Measurements from ENCODE around the gene USB1. TPM values are rescaled to one million over a fixed set of nuclear protein-coding genes. Genes with fewer than 3 reads are reported as not detected.

The USB1 gene
- total RNA-seq, 1 experiment from 2014 or later = 52.9 TPM

- Histone ChIP-seq H3K36me3 (no peaks in the 10 kb centered on the region), H3K9me3 (replicated peaks) (no peaks in the 10 kb centered on the region), H3K4me3 (no peak overlapping the region), H3K27ac (no peak overlapping the region), H3K27me3 (replicated peaks) (no peaks in the 10 kb centered on the region), H3K4me1 (replicated peaks) (no peaks in the 10 kb centered on the region)
- no peak for DNase-seq (ENCODE audit: low read depth in 1 of 2, low spot score in 2 of 2)
These were observed 42.5 kb downstream of the USB1 start for GRCh38 chr16:58043571-58044155.

DNA sequence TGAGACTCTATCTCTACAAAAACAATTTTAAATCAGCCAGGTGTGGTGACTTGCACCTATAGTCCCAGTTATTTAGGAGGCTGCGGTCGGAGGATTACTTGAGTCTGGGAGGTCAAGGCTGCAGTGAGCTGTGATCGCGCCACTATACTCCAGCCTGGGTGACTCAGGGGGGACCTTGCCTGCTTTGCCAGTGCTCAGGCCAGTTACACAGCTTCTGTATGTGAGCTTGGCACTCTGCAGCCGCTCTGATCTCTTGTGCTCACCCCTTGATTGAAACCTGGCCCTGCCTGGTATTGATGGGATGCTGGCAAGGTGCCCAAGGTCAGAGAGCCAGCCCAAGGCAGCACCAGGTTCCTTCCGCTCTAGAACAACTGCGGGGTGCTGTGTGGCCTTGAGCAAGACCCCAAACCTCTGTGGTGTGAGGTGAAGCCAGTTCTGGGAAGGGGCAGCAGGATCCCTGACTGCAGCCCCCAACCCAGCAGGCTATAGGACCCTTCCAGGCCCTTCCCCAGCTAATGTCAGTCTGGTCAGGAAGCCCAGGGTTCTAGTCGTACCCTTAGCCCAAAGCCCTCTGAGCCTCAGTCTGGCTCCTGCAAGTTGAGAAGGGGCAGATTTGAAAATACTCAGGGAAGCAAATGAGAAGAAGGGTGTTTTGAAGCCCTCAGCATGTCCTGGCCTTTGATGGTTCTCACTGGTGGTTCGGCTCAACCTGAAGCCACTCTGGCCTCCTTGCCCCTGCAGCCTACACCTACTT lies 43.2 kb downstream of the USB1 start:
- H3K27me3 ChIP-seq (replicated peaks) = no peaks in the 10 kb centered on the region
- no peak overlapping the region for H3K4me3 ChIP-seq
- no peaks in the 10 kb centered on the region for H3K4me1 ChIP-seq (replicated peaks)
- no peak overlapping the region for H3K27ac ChIP-seq
- H3K9me3 ChIP-seq (replicated peaks) = no peaks in the 10 kb centered on the region
- H3K36me3 ChIP-seq = no peaks in the 10 kb centered on the region
- no peak for DNase-seq (ENCODE audit: low read depth in 1 of 2, low spot score in 2 of 2)

DNA sequence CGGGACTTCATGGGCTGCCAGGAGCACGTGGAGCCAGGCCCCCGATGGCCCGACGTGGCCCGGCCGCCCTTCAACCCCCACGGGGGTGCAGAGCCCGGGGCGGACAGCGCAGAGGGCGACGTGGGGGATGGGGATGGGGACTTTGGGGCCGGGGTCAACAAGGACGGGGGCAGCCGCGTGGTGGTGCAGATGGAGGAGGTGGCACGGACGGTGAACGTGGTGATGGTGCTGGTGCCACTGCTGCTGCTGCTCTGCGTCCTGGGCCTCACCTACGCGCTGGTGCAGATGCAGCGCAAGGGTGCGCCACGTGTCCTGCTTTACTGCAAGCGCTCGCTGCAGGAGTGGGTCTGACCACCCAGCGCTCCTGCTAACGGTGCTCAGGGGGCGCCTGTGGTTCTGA lies 43.9 kb downstream of the USB1 start:
- DNase-seq (ENCODE audit: low read depth in 1 of 2, low spot score in 2 of 2) = no peak
- H3K9me3 ChIP-seq (replicated peaks) = no peaks in the 10 kb centered on the region

DNA sequence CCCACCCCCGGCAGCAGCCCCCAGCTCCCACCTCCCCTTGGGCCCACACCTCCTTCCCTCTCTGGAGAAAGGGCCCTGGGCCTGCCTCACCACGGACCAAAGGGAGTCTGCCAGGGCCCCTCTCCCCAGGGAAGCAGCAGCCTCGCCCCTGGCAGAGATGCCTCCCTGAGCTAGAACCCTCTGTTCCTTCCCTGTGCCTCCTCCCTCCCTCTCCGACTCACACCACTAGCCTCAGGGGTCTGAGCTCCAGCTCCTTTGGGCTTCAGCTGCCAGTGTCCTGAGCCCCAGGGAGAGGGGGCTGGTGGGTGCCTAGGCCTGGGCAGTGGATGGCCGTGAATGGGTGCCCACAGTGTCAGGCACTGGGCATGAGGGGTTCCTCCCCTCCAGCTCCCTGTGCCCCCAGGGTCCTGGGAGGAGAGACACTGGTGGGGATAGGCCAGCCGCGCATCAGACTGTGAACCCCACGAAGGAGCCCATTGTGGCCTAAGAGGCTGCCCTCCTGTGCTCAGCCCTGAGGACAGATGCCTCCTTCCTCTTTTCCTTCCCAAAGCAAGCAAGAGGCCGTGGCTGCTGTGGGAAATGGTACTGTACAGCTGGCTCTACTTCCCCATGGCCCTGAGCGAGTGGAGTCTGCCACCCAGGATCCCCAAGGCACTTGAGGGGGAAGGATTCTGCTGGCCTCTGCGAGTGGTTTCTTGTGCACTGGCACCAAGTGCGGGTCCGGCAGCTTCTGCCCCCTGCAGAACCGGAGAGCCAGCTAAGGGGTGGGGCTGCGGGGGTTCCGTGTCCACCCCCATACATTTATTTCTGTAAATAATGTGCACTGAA lies 45.1 kb downstream of the USB1 start:
- Histone ChIP-seq H3K4me3 (no peak overlapping the region), H3K4me1 (replicated peaks) (no peaks in the 10 kb centered on the region), H3K9me3 (replicated peaks) (no peaks in the 10 kb centered on the region), H3K27ac (no peak overlapping the region), H3K27me3 (replicated peaks) (no peaks in the 10 kb centered on the region), H3K36me3 (no peaks in the 10 kb centered on the region)
- no peak for DNase-seq (ENCODE audit: low read depth in 1 of 2, low spot score in 2 of 2)

More for the DNA sequence above, 43.9 kb downstream of the USB1 start:
- no peaks in the 10 kb centered on the region for H3K27me3 ChIP-seq (replicated peaks)
- no peaks in the 10 kb centered on the region for H3K36me3 ChIP-seq
- no peak overlapping the region for H3K27ac ChIP-seq
- no peak overlapping the region for H3K4me3 ChIP-seq
- H3K4me1 ChIP-seq (replicated peaks) = no peaks in the 10 kb centered on the region

- H3K9me3 ChIP-seq (replicated peaks) = no peaks in the 10 kb centered on the region
- H3K4me3 ChIP-seq = no peak overlapping the region
- H3K27me3 ChIP-seq (replicated peaks) = no peaks in the 10 kb centered on the region
- DNase-seq (ENCODE audit: low read depth in 1 of 2, low spot score in 2 of 2) = no peak
- H3K4me1 ChIP-seq (replicated peaks) = no peaks in the 10 kb centered on the region
- no peak overlapping the region for H3K27ac ChIP-seq
- no peaks in the 10 kb centered on the region for H3K36me3 ChIP-seq
These were observed 45.7 kb downstream of the USB1 start for GRCh38 chr16:58046936-58047335.

GRCh38 chr16:58047557-58048348 lies 46.5 kb downstream of the USB1 start:
- no peak overlapping the region for H3K27ac ChIP-seq
- no peaks in the 10 kb centered on the region for H3K4me1 ChIP-seq (replicated peaks)
- H3K9me3 ChIP-seq (replicated peaks) = no peaks in the 10 kb centered on the region
- no peaks in the 10 kb centered on the region for H3K27me3 ChIP-seq (replicated peaks)
- no peak overlapping the region for H3K4me3 ChIP-seq
- H3K36me3 ChIP-seq = no peaks in the 10 kb centered on the region
- DNase-seq (ENCODE audit: low read depth in 1 of 2, low spot score in 2 of 2) = no peak

- Histone ChIP-seq H3K27ac (no peak overlapping the region), H3K27me3 (replicated peaks) (no peaks in the 10 kb centered on the region), H3K4me1 (replicated peaks) (no peaks in the 10 kb centered on the region), H3K4me3 (no peak overlapping the region), H3K36me3 (no peaks in the 10 kb centered on the region), H3K9me3 (replicated peaks) (no peaks in the 10 kb centered on the region)
- no peak for DNase-seq (ENCODE audit: low read depth in 1 of 2, low spot score in 2 of 2)
These were observed 47.5 kb downstream of the USB1 start for GRCh38 chr16:58048494-58049231.

GRCh38 chr16:58049232-58050185 lies 48.3 kb downstream of the USB1 start:
- no peak for DNase-seq (ENCODE audit: low read depth in 1 of 2, low spot score in 2 of 2)
- no peak overlapping the region for H3K4me3 ChIP-seq
- no peaks in the 10 kb centered on the region for H3K4me1 ChIP-seq (replicated peaks)
- H3K27ac ChIP-seq = no peak overlapping the region
- no peaks in the 10 kb centered on the region for H3K9me3 ChIP-seq (replicated peaks)
- H3K27me3 ChIP-seq (replicated peaks) = no peaks in the 10 kb centered on the region
- no peaks in the 10 kb centered on the region for H3K36me3 ChIP-seq

DNA sequence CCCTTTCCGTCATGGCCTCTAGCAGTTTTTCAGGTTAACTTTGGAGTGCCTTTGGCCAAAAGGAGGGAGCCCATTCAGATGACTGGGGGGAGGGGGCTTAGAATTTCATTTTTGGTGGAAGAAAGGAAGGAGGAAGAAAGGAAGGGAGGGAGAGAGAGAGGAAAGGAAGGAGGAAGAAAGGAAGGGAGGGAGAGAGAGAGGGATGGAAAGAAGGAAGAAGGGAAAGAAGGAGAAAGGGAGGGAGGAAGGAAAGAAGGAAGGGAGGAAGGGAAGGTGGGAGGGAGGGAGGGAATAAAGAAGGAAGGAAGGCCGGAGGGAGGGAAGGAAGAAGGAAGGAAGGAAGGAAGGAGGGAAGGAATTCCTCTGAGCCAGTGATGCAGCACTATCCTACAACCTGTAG lies 50.1 kb downstream of the USB1 start:
- Histone ChIP-seq H3K4me1 (replicated peaks) (no peaks in the 10 kb centered on the region), H3K9me3 (replicated peaks) (no peaks in the 10 kb centered on the region), H3K27me3 (replicated peaks) (no peaks in the 10 kb centered on the region), H3K27ac (no peak overlapping the region), H3K4me3 (no peak overlapping the region), H3K36me3 (no peaks in the 10 kb centered on the region)
- DNase-seq (ENCODE audit: low read depth in 1 of 2, low spot score in 2 of 2) = no peak

- no peak for DNase-seq (ENCODE audit: low read depth in 1 of 2, low spot score in 2 of 2)
- H3K4me1 ChIP-seq (replicated peaks) = no peaks in the 10 kb centered on the region
- no peaks in the 10 kb centered on the region for H3K9me3 ChIP-seq (replicated peaks)
These were observed 50.8 kb downstream of the USB1 start for GRCh38 chr16:58051821-58052603.

GRCh38 chr16:58053682-58054005 lies 52.4 kb downstream of the USB1 start:
- Histone ChIP-seq H3K9me3 (replicated peaks) (no peaks in the 10 kb centered on the region), H3K27me3 (replicated peaks) (no peaks in the 10 kb centered on the region; the same call in 1 of the 2 replicates), H3K27ac (no peak overlapping the region), H3K4me3 (no peak overlapping the region), H3K4me1 (replicated peaks) (no peaks in the 10 kb centered on the region), H3K36me3 (no peaks in the 10 kb centered on the region)
- no peak for DNase-seq (ENCODE audit: low read depth in 1 of 2, low spot score in 2 of 2)

More at GRCh38 chr16:58051821-58052603, 50.8 kb downstream of the USB1 start:
- Histone ChIP-seq H3K4me3 (no peak overlapping the region), H3K27me3 (replicated peaks) (no peaks in the 10 kb centered on the region), H3K27ac (no peak overlapping the region), H3K36me3 (no peaks in the 10 kb centered on the region)

DNA sequence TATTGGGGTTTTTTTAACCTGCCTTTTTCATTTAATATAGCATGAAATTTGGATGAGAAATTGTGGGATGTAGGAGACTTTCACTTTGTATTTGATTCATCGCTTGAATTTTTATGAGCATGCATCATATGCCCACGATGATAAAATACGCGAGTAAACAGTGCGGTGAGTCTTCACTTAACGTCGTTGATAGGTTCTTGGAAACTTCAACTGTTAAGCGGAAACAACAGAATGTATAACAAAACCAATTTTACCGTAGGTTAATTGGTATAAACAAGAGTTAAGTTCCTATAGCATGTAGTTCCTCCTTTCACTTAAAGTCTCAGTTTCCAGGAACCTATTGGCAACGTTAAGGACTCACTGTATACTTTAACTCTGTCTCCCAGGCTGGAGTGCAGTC lies 53.1 kb downstream of the USB1 start:
- Histone ChIP-seq H3K27me3 (replicated peaks) (no peaks in the 10 kb centered on the region; the same call in 1 of the 2 replicates), H3K36me3 (no peaks in the 10 kb centered on the region), H3K4me3 (no peak overlapping the region), H3K9me3 (replicated peaks) (no peaks in the 10 kb centered on the region), H3K27ac (no peak overlapping the region), H3K4me1 (replicated peaks) (no peaks in the 10 kb centered on the region)
- no peak for DNase-seq (ENCODE audit: low read depth in 1 of 2, low spot score in 2 of 2)

All from SJSA1 (cell line).